ENCODE results near the gene DTX3. TPM values are rescaled to one million over a fixed set of nuclear protein-coding genes. Genes with fewer than 3 reads are reported as not detected.
A peak's percentile ranks its signal among the peaks of the same experiment; 100 is the strongest.
"Not testable (repeated sequence)": the region's sequence is repeated elsewhere in the genome, so short reads cannot be mapped to it uniquely, and the experiment has no call there.

Gene DTX3, protein sequence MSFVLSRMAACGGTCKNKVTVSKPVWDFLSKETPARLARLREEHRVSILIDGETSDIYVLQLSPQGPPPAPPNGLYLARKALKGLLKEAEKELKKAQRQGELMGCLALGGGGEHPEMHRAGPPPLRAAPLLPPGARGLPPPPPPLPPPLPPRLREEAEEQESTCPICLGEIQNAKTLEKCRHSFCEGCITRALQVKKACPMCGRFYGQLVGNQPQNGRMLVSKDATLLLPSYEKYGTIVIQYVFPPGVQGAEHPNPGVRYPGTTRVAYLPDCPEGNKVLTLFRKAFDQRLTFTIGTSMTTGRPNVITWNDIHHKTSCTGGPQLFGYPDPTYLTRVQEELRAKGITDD
- 23.8 TPM for total RNA-seq
- long read RNA-seq, partial matches to known transcripts, result 2 of 12 reads
- long read RNA-seq, other reads (novel, unspliced or antisense), result 5 of 12 reads

DNA sequence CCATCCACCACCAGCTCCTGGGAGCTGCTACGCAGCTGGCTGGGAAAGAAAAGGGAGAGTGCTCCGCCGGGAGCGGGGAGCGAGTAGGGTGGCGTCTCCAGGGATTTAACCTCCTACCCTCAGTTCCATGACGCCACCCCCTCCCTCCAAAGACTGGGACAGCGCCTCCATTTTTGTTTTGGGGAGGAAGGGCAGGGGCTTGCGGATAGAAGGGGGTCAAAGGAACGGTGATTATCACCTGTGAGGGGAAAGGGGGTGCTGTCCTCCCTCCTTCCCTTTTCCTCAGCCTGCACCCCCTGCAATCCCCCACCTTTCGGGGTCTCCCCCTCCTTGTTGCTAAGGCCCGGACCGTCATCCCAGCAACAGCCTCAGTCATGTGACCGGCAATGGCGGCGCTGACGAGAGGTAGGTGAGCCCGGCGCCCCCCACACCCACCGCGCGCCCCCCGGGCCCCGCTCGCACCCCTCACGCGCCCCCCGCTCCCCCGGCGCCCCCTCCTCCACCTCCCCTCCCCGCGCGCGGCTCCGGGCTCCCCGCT is at the start of gene DTX3:
Gene DTX3 (plus strand): TSS at position 371 of the 538 bp plus-strand sequence. CDS start 1,694 bp downstream, outside the sequence.
- intact Hi-C loops (cut with DNase I), result no loop called here
- no peak for DNase-seq (ENCODE audit: missing footprints)
- peak; percentile 45 for ATAC-seq

DNA sequence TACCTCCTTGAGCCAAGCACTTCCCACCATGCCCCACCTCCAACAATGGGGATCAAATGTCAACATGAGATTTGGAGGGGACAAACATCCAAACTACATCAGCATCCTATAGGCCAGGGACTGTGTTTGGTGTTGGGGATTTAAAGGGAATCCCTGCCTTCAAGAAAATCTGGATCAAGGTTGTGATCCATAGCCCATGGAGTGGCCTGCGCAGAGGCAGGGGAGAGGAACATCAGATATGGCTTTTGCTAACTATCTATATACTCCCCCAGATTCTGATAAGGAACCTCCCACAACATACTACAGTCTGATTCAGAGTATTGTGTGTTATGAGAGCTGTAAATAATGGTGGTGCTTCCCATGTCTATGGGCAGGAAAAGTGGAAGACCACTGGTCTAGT is 49.7 kb upstream of the DTX3 start:
- no peak for DNase-seq (ENCODE audit: missing footprints)
- intact Hi-C loops (cut with DNase I), result no loop called here
- ATAC-seq, result no peak

DNA sequence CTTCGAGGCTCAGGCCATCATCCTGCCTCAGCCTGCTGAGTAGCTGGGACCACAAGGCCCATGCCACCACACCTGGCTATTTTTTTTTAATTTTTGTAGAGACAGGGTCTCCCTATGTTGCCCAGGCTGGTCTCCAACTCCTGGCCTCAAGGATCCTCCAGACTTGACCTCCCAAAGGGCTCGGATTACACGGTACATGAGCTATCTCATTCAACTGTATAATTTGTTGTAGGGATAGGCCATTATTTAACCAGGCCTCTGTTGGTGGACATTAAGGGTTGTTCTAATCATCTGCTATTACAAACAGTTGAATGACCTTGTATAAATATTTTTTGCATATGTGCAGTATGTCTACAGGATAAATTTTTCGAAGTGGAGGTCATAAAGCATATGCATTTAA is 45.8 kb upstream of the DTX3 start:
- DNase-seq (ENCODE audit: missing footprints) (no peak), ATAC-seq (no peak)
- intact Hi-C loops (cut with DNase I), result no loop called here

DNA sequence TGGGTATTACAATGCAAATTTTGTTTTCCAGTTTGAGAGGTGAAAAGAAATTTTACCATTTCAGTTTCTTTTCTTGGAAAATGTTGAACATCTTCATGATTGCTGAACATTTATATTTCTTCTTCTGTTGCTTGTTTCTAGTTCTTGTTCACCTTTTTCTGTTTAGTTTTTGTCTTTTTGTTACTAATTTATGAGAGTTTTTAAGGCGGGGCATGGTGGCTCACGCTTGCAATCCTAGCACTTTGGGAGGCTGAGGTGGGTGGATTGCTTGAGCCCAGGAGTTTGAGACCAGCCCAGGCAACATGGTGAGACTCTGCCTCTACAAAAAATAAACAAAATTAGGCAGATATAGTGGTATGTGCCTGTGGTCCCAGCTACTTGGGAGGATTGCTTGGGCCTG is 44.1 kb upstream of the DTX3 start:
- ATAC-seq (no peak), DNase-seq (ENCODE audit: missing footprints) (no peak)
- intact Hi-C loops (cut with DNase I), result no loop called here

DNA sequence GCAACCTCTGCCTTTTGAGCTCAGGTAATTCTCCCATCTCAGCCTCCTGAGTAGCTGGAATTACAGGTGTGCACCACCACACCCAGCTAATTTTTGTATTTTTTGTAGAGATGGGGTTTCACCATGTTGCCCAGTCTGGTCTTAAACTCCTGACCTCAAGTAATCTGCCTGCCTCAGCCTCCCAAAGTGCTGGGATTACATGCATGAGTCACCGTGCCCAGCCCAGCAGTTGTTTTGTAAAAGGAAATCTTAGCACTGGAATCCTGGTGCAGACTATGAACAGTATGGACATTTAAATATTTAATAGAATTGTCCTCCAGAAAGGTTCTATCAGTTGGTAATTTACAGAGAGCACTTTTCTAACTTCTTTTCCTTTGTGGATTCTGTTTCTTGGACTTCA is 43.5 kb upstream of the DTX3 start:
- DNase-seq (ENCODE audit: missing footprints); ATAC-seq; intact Hi-C loops (cut with DNase I): not testable (repeated sequence)

DNA sequence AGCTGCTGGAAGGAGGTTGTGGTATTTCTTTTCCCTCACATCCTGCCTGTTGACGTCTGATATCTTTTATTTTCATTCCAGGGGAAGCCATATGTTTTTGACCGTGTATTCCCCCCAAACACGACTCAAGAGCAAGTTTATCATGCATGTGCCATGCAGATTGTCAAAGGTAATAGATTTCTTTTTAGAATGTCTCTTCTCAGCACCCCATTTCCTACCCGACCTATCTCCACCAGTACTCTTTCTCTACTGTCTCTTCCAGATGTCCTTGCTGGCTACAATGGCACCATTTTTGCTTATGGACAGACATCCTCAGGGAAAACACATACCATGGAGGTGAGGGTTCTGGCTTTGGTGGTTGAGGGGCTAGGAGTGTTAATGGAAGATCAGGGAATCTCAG is 41.3 kb upstream of the DTX3 start:
- ATAC-seq (no peak), DNase-seq (ENCODE audit: missing footprints) (no peak)

DNA sequence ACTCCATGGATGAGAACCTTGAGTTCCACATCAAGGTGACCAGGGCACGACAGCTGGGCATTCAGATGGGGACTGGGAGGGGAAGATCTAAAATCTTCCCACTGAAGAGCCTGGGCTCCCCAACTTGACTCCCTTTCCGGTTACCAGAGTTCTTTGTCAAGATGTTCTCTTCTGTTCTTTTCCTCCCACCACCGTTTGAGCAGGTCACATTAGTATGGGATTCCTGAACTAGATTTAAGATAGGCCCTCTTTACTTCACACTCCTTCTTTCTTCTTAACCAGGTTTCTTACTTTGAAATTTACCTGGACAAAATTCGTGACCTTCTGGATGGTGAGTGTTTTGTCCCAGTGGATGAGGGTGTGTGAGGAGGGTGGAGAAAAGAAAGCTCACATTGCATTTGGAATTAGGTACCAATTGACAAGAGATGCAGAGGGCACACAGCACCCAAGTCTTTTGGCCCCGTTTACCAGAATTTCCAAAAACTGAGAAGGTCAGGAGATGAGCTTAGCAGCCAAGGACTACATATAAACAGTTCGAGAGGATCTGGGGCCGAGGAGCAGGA is 40.4 kb upstream of the DTX3 start:
- DNase-seq (ENCODE audit: missing footprints) (no peak), ATAC-seq (no peak)
- intact Hi-C loops (cut with DNase I), result no loop called here

More for the DNA sequence above, 41.3 kb upstream of the DTX3 start:
- intact Hi-C loops (cut with DNase I), result no loop called here

DNA sequence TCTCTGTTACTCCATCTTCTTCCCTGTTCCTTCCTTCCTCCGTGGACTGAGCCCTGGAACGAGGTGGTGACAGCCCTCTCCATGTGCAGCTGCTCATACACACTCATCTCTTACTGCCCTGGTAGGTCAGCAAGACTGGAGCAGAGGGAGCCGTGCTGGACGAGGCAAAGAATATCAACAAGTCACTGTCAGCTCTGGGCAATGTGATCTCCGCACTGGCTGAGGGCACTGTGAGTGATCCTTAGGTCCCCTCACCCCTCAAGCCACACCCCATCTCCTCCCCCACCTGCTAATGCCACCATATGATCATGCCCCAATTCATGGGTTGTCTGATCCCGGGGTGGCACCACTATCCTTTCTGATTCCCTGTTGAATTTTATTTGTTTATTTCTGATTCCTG is 35.8 kb upstream of the DTX3 start:
- ATAC-seq, result no peak
- intact Hi-C loops (cut with DNase I), result no loop called here
- DNase-seq (ENCODE audit: missing footprints), result no peak

DNA sequence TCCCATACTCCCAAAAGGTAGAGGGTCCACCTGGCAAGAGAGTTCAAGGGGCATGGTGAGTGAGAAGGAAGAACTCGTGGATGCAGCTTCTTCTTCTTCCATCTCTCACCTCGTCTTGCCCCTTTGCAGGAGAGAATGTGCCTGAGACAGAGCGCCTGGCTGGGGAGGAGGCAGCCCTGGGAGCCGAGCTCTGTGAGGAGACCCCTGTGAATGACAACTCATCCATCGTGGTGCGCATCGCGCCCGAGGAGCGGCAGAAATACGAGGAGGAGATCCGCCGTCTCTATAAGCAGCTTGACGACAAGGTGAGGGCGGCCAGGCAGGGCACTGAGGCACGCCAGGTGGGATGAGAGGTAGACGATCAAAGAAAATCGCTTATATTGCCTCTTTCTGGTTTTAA is 34.8 kb upstream of the DTX3 start:
- intact Hi-C loops (cut with DNase I), result no loop called here
- no peak for DNase-seq (ENCODE audit: missing footprints)
- ATAC-seq, result no peak

DNA sequence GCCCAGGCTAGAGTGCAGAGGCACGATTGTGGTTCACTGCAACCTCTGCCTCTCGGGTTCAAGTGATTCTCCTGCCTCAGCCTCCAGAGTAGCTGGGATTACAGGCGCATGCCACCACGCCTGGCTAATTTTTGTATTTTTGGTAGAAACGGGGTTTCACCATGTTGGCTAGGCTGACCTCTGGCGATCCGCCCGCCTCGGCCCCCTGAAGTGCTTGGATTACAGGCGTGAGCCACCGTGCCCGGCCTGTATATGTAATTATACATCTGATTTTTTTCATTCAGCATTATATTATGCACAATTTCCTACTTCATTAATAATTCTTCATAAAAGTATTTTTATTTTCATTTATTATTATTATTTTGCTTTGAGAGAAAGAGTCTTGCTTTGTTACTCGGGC is 34.2 kb upstream of the DTX3 start:
- intact Hi-C loops (cut with DNase I); ATAC-seq; DNase-seq (ENCODE audit: missing footprints): not testable (repeated sequence)

DNA sequence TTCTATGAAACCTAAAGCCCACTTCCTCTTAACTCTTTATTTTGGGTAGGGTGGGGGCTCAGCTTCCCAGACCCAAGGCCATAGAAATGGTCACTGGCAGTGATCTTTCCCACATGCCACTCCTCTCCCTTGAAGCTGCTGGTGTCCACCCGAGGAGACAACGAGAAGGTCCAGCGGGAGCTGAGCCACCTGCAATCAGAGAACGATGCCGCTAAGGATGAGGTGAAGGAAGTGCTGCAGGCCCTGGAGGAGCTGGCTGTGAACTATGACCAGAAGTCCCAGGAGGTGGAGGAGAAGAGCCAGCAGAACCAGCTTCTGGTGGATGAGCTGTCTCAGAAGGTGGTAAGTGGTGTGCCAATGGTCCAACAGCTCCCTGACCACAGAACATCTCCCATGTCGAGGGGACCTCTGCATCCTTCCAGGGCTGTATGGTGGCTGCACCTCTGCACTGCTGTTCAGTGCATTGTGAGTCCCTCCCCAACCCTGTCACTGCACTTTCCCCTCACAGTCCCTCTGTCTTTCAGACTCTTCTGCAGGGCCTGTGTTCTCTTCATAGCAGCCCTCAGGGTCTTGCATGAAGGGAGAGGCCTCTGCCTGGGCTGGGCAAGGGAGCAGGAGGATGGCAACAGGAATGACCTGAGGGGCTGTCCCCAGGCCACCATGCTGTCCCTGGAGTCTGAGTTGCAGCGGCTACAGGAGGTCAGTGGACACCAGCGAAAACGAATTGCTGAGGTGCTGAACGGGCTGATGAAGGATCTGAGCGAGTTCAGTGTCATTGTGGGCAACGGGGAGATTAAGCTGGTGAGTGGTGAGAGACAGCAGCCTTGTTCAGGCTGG is 32.5 kb upstream of the DTX3 start:
- ATAC-seq, result no peak
- no peak for DNase-seq (ENCODE audit: missing footprints)
- intact Hi-C loops (cut with DNase I), result no loop called here

DNA sequence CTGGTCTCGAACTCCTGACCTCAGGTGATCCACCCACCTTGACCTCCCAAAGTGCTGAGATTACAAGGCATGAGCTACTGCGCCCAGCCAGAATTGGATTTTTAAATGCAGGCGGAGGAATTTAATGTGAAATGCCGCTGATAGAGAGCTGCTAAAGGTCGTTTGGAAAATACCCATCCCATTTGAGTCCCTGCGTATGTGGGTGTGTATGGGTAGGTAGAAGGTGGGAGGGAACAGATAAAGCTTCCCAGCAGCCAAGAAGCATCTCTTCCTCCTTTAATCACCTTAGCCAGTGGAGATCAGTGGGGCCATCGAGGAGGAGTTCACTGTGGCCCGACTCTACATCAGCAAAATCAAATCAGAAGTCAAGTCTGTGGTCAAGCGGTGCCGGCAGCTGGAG is 29.8 kb upstream of the DTX3 start:
- intact Hi-C loops (cut with DNase I), result no loop called here
- ATAC-seq (no peak), DNase-seq (ENCODE audit: missing footprints) (no peak)

DNA sequence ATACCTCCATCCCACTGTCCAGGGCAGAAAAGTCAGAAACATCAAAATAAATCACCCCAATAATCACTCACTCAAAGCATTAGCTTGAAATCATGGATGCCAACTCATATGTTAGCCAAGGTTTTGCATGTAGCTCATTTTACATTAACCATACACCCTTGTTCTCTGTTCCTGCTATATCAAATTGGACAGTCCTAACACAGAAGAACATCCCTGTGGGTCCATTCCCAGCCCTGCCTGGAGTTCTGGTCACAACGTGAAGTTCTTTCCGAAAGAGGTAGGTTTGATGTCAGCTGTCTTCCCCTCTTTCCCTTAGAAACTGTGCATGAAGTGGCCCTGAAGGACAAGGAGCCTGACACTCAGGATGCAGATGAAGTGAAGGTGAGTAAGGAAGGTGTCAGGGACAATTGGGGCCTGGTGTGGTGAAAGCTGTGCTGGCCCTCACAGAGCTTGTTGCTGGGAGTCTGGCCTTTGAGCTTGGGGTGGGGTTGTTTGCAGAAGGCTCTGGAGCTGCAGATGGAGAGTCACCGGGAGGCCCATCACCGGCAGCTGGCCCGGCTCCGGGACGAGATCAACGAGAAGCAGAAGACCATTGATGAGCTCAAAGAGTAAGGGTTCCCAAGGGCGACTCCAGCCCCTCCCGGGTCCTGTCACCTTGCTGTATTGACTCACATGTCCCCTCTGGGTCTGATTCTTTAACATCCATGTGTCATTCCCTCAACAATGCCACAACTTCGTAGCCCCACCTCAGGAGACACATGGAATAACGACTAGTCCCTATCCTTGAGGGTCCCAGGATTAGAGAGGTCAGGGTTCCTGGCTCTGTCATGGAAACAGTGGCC is 28.6 kb upstream of the DTX3 start:
- ATAC-seq, result no peak
- no peak for DNase-seq (ENCODE audit: missing footprints)
- intact Hi-C loops (cut with DNase I), result no loop called here

DNA sequence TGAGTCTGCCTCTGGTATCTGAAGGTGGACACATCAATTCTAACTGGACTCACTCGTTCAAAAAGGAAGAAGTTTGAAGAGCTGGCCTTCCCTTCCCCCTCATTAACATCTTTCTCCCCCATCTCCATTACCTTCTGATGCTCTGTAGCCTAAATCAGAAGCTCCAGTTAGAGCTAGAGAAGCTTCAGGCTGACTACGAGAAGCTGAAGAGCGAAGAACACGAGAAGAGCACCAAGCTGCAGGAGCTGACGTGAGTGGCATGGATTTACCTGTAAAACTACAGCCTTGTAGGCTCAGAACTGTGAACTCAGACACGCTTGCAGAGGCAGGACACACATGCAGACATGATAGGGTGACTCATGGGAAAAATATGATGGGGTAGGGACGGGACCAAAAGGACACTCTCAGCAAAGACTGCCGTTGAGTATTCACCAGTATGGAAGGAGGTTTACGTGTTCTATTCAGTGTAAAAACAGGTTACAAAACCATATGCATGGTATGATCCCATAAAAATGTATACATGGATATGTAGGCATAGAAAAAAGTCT is 27.9 kb upstream of the DTX3 start:
- intact Hi-C loops (cut with DNase I), result no loop called here
- no peak for ATAC-seq
- DNase-seq (ENCODE audit: missing footprints), result no peak

DNA sequence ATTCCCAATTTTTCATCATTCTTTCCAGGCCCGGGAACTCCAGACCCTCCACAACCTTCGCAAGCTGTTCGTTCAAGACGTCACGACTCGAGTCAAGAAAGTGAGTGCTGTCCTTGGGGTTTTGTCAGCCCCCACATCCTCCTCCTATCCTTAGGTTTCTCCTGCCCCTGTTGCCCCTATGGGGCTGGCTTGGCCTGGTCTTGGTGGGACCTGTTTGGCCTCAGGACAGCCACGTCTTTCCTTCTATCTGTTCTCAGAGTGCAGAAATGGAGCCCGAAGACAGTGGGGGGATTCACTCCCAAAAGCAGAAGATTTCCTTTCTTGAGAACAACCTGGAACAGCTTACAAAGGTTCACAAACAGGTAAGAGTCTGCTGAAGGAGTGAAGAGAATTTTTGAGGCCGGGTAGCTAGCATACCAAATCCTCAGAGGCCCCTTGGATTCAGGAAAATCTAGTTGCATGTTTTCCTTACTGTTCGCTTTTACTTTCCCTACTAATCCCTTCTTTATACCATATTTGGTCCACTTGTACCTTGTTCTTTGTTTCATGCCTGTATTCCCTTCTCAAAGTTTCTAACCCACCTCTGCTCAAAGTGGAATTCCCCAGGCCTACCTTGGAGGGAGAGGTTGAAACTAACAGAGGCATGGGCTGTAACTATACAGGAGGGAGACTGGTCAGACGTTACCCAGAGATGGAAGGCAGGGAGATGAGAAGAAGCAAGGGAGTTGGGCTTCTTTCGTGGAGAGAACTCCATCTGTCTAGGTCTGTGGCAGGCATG is 26.5 kb upstream of the DTX3 start:
- no peak for ATAC-seq
- no peak for DNase-seq (ENCODE audit: missing footprints)
- intact Hi-C loops (cut with DNase I), result no loop called here

DNA sequence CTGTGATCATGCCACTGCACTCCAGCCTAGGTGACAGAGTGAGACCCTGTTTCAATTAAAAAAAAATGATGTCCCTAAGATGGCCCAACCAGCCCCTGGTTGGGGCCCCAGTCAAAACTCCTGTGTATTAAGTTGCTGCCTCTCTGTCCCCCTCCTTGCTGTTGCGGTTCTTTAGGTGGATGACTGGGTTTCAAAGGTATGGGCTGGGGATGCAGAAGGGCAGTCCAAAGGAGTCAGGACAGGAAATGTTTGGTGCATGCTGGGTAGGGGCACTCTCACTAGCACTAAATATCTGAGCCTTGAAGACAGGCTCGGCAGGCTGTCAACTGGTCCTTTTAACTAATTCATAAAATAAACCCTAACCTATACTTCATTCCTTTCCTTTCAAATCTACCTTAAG is 25.6 kb upstream of the DTX3 start:
- ATAC-seq, result no peak
- no peak for DNase-seq (ENCODE audit: missing footprints)
- intact Hi-C loops (cut with DNase I), result no loop called here

DNA sequence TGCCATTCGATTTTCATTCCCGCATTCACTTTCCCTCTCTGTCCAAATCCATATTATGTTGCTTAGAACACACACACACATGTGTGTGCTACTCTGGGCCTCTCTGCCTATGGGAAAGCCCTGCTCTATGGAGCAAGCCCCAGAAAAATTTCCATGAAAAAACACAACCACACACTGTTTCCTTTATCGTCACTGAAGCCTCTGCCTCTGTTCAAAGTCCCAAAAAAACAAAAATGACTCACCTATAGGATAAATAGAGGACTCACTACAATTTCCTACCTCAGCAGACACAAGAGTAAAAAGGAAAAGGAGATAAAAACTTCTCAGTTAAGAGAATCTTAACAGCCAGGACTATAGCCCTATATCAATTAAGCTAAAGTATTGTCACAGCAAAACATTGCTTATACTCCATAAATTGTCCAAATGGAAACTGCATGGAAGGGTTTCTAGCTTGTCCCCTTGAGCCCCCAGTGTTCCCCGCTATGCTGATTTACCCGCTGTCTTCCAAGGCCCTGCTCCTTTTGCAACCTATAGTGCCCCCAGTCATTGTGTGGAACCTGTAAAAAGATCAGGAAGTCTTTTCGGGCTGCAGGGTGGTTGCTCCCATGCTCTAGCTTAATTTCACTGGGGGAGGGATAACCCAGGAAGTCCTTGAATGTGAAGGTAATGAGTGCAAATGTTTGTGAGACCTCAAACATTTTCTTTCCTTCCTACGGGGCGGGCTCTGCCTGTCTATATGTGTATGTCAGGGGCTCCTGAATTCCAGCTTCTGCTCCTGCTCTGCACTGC is 24.8 kb upstream of the DTX3 start:
- DNase-seq (ENCODE audit: missing footprints), result no peak

More for the DNA sequence above, 24.8 kb upstream of the DTX3 start:
- intact Hi-C loops (cut with DNase I), result no loop called here
- ATAC-seq, result no peak

All from Right ventricle myocardium inferior (tissue), 1 donor.